Neural progenitor cell (in vitro differentiated cells): Measurements from ENCODE around the gene MT1B.

Experiments
- CTCF ChIP-seq: fragments of 200-600 bp; sonication (generic); IDR thresholded peaks from 2 replicates; pipeline ENCODE4 v1.5.1; 2017; ENCODE audit warnings: antibody characterized with exemption, mild to moderate bottlenecking
- EZH2 ChIP-seq: fragments of 200-600 bp; sonication (generic); IDR thresholded peaks from 2 replicates; pipeline ENCODE4 v1.6.1; 2017; ENCODE audit warnings: antibody characterized with exemption, mild to moderate bottlenecking, moderate library complexity
- EZH2phosphoT487 ChIP-seq: fragments of 200-600 bp; sonication (generic); IDR thresholded peaks from 2 replicates; pipeline ENCODE4 v1.6.1; 2017; ENCODE audit warnings: antibody characterized with exemption

DNA sequence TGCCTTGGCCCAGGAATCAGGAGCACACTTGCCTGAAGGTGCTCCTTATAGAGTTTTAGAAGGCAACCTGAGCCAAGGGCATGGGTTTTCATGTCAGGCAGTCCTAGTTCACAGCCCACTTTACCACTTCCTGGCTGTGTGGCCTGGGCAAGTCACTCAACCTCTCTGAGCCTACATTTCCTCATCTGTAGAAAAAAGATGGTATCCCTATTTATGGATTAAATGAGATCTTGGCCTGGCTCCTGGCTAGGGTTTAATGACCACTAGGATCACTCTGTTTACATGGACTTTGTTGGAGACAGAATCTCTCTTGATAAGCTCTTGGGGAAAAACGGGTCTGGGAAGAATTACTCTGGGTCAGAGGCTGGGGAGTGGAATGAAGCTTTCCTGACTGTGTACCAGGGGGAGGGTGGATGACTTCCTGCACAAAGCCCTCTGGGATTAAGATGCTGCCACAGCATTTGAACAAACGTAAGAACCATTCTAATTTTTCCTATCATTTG lies 41.0 kb upstream of the MT1B start:
- no peak for TF ChIP-seq CTCF
- no peak for TF ChIP-seq EZH2
- no peak for TF ChIP-seq EZH2phosphoT487
